ENCODE results near the gene ZDHHC12.

Gene ZDHHC12

DNA sequence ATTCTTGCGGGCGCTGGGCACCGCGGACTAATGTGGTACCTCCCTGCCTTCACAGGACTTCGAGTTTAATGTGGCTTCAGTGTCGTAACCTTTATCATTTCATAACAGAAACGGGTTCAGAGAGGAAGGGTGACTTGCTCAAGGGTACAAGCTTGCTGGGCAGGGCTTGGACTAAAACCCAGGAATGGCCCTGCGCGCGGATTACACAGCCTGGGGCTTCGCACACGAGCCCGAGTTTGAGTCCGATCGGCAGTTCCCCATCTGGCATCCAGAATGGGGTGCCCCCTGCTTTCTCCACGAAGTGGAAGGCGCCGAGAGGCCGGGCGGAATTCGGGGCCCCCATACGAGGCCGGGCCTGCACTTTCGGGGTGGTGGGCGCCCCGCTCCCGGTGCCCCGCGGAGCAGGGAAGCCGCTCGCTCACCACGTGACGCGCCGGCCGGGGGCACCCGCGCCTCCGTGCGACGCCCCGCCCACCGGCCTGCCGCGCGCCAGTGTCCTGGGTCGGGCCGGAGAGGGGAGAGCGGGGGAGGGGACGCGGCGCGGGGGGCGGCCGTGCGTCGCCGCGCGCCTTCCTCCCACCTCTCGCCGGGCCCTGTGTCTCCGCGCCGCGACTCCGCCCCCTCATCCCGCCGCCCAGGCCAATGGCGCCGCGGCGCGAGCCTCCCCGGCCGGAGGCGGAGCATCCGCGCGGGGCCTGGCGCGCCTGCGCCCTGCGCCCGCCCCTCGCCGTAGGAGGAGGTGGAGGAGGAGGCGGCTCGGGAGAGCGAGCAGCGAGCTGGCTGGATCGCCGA, 35.2 kb downstream of the ZDHHC12 start, which contains the start of gene SET:
SET (plus strand) TSS at position 722 of the 792 bp plus-strand sequence. CDS start 361 bp downstream, outside the sequence.
- Histone ChIP-seq H3K9ac (ENCODE audit: low read depth, low read length, poor library complexity) (peak within 1 kb of the TSS; percentile 94), H3K4me3 (ENCODE audit: low read length in 2 of 2) (peak within 1 kb of the TSS; percentile 89 to 99)
- no CpG with 5 or more reads among the region's 93 CpGs for WGBS, 2 donors (ENCODE audit: extremely low coverage in 2 of 2, insufficient read length in 2 of 2, insufficient replicate concordance in 1 of 2)

DNA sequence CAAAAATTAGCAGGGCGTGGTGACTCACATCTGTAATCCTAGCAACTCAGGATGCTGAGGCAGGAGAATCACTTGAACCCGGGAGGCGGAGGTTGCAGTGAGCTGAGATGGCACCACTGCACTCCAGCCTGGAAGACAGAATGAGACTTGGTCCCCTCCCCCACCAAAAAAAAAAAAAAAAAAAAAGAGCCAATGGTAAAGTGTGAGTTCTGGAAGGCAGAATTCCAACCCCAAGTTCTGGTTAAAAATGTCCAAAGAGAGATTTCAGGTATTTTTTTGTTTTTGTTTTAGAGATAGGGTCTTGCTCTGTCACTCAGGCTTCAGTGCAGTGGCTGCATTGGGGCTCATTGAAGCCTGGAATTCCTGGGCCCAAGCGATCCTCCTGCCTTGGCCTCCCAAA, 36.5 kb downstream of the ZDHHC12 start:
- H2AFZ ChIP-seq (ENCODE audit: low read length), result no peak overlapping the region
- no peak overlapping the region for H4K8ac ChIP-seq (ENCODE audit: low read depth, low read length)
- no peak overlapping the region for H3K14ac ChIP-seq (ENCODE audit: low read length)
- no peak overlapping the region for H3K4ac ChIP-seq (ENCODE audit: low read length)
- no CpG with 5 or more reads among the region's 4 CpGs for WGBS, 2 donors (ENCODE audit: extremely low coverage in 2 of 2, insufficient read length in 2 of 2, insufficient replicate concordance in 1 of 2)
- H2BK120ac ChIP-seq (ENCODE audit: low read depth, low read length), result no peak overlapping the region
- H2AK5ac ChIP-seq (ENCODE audit: low read depth, low read length), result no peak overlapping the region
- H3K4me3 ChIP-seq (ENCODE audit: low read length in 2 of 2), result no peak overlapping the region
- H3K27me3 ChIP-seq (ENCODE audit: control insufficient read depth in 3 of 3, insufficient read depth in 3 of 3, low read depth in 1 of 3, low read length in 3 of 3), result no peaks in the 10 kb centered on the region
- H3K79me1 ChIP-seq (ENCODE audit: low read depth, low read length), result peaks cover 2% of the 10 kb centered on the region
- H4K91ac ChIP-seq (ENCODE audit: low read depth, low read length, poor library complexity), result no peak overlapping the region
- peaks cover 15 to 32% of the 10 kb centered on the region in 2 donors for H3K4me1 ChIP-seq (ENCODE audit: control insufficient read depth in 2 of 2, insufficient read depth in 1 of 2, low read depth in 1 of 2, low read length in 2 of 2)
- no peak overlapping the region for H2BK12ac ChIP-seq (ENCODE audit: low read length)
- no peak overlapping the region for H3K4me2 ChIP-seq (ENCODE audit: insufficient read depth, low read length, poor library complexity, severe bottlenecking)
- no peak overlapping the region for H2BK15ac ChIP-seq (ENCODE audit: low read length)
- no peak overlapping the region for H3K18ac ChIP-seq (ENCODE audit: low read length)
- no peak for DNase-seq (ENCODE audit: low spot score)
- H3K36me3 ChIP-seq (replicated peaks in 1 of 2; ENCODE audit: control insufficient read depth in 2 of 2, insufficient read depth in 2 of 2, low read length in 2 of 2), result peaks cover 6 to 24% of the 10 kb centered on the region in 2 donors
- no peak overlapping the region for H2BK5ac ChIP-seq (ENCODE audit: low read length)
- no peak overlapping the region for H3K23ac ChIP-seq (ENCODE audit: low read depth, low read length, poor library complexity)
- no peak overlapping the region for H3K9ac ChIP-seq (ENCODE audit: low read depth, low read length, poor library complexity)
- H3K9me3 ChIP-seq (replicated peaks in 1 of 2; ENCODE audit: control insufficient read depth in 2 of 2, insufficient read depth in 1 of 2, low read depth in 1 of 2, low read length in 2 of 2), result no peaks in the 10 kb centered on the region
- H3K27ac ChIP-seq (replicated peaks; ENCODE audit: low read length), result no peak overlapping the region

More for the DNA sequence above, 35.2 kb downstream of the ZDHHC12 start, which contains the start of gene SET:
- Histone ChIP-seq H3K4me2 (ENCODE audit: insufficient read depth, low read length, poor library complexity, severe bottlenecking) (peak within 1 kb of the TSS; percentile 71), H2BK120ac (ENCODE audit: low read depth, low read length) (peak within 1 kb of the TSS; percentile 72), H2BK15ac (ENCODE audit: low read length) (no peak within 1 kb of the TSS), H3K27me3 (ENCODE audit: control insufficient read depth in 3 of 3, insufficient read depth in 3 of 3, low read depth in 1 of 3, low read length in 3 of 3) (no peaks in the 10 kb centered on the region), H2BK12ac (ENCODE audit: low read length) (no peak within 1 kb of the TSS), H3K18ac (ENCODE audit: low read length) (peak within 1 kb of the TSS; percentile 95), H4K91ac (ENCODE audit: low read depth, low read length, poor library complexity) (no peak within 1 kb of the TSS), H2AK5ac (ENCODE audit: low read depth, low read length) (peak within 1 kb of the TSS; percentile 98), H3K4me1 (ENCODE audit: control insufficient read depth in 2 of 2, insufficient read depth in 1 of 2, low read depth in 1 of 2, low read length in 2 of 2) (peaks cover 15 to 29% of the 10 kb centered on the region in 2 donors), H3K4ac (ENCODE audit: low read length) (no peak within 1 kb of the TSS), H3K27ac (replicated peaks; ENCODE audit: low read length) (peak within 1 kb of the TSS; percentile 91), H3K23ac (ENCODE audit: low read depth, low read length, poor library complexity) (peak within 1 kb of the TSS; percentile 98), H2AFZ (ENCODE audit: low read length) (peak within 1 kb of the TSS; percentile 89), H2BK5ac (ENCODE audit: low read length) (peak within 1 kb of the TSS; percentile 69), H3K36me3 (replicated peaks in 1 of 2; ENCODE audit: control insufficient read depth in 2 of 2, insufficient read depth in 2 of 2, low read length in 2 of 2) (peaks cover 11 to 36% of the 10 kb centered on the region in 2 donors), H3K79me1 (ENCODE audit: low read depth, low read length) (peaks cover 2% of the 10 kb centered on the region), H3K9me3 (replicated peaks in 1 of 2; ENCODE audit: control insufficient read depth in 2 of 2, insufficient read depth in 1 of 2, low read depth in 1 of 2, low read length in 2 of 2) (no peaks in the 10 kb centered on the region), H4K8ac (ENCODE audit: low read depth, low read length) (peak within 1 kb of the TSS; percentile 17), H3K14ac (ENCODE audit: low read length) (peak within 1 kb of the TSS; percentile 90)
- peak; percentile 95 for DNase-seq (ENCODE audit: low spot score)

DNA sequence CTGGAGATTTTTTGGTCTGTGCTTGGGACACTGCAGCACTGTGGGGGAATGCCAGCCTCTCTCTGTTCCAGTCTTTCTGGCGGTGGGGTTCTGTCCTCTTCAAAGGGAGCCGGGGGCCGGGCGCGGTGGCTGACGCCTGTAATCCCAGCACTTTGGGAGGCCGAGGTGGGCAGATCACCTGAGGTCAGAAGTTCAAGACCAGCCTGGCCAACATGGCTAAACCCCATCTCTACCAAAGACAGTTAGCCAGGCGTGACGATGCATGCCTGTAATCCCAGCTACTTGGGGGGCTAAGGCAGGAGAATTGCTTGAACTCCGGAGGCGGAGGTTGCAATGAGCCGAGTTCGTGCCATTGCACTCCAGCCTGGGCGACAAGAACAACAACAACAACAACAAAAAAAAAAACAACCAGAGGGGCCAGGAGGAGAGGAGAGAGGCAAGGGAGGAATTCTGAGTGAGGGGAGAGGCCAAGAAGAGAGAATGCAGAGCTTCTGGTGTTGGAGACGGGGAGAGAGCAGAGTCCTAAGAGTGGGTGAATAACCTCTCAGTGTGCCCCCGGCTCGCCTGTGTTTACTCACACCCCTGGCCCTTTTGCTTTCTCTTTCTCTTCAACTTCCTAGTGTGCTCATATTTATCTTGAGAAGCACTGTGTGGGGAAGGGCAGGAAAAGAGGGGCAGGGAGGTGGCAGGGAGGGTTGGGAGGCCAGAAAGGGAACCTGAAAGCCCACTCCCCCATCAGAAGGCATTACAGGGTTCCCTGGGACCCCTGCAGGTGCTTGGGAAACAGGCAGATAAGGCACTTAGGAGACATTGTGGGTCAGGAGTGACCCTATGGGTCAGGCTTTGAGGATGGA, 38.1 kb downstream of the ZDHHC12 start:
- Histone ChIP-seq H3K9me3 (replicated peaks in 1 of 2; ENCODE audit: control insufficient read depth in 2 of 2, insufficient read depth in 1 of 2, low read depth in 1 of 2, low read length in 2 of 2) (no peaks in the 10 kb centered on the region), H3K36me3 (replicated peaks in 1 of 2; ENCODE audit: control insufficient read depth in 2 of 2, insufficient read depth in 2 of 2, low read length in 2 of 2) (peaks cover 0 to 8% of the 10 kb centered on the region in 2 donors), H3K4ac (ENCODE audit: low read length) (no peak overlapping the region), H2BK15ac (ENCODE audit: low read length) (peak overlapping the region; percentile 63), H4K91ac (ENCODE audit: low read depth, low read length, poor library complexity) (no peak overlapping the region), H3K79me1 (ENCODE audit: low read depth, low read length) (peaks cover 2% of the 10 kb centered on the region), H2AFZ (ENCODE audit: low read length) (no peak overlapping the region), H3K9ac (ENCODE audit: low read depth, low read length, poor library complexity) (no peak overlapping the region), H2BK5ac (ENCODE audit: low read length) (no peak overlapping the region), H2AK5ac (ENCODE audit: low read depth, low read length) (peak overlapping the region; percentile 93), H3K4me3 (ENCODE audit: low read length in 2 of 2) (peak overlapping the region in 1 of 2 donors; percentile 65), H3K18ac (ENCODE audit: low read length) (no peak overlapping the region), H3K14ac (ENCODE audit: low read length) (no peak overlapping the region), H2BK12ac (ENCODE audit: low read length) (no peak overlapping the region), H3K27ac (replicated peaks; ENCODE audit: low read length) (no peak overlapping the region), H3K27me3 (ENCODE audit: control insufficient read depth in 3 of 3, insufficient read depth in 3 of 3, low read depth in 1 of 3, low read length in 3 of 3) (no peaks in the 10 kb centered on the region), H3K4me1 (ENCODE audit: control insufficient read depth in 2 of 2, insufficient read depth in 1 of 2, low read depth in 1 of 2, low read length in 2 of 2) (peaks cover 15 to 24% of the 10 kb centered on the region in 2 donors), H3K4me2 (ENCODE audit: insufficient read depth, low read length, poor library complexity, severe bottlenecking) (no peak overlapping the region), H2BK120ac (ENCODE audit: low read depth, low read length) (no peak overlapping the region), H3K23ac (ENCODE audit: low read depth, low read length, poor library complexity) (no peak overlapping the region), H4K8ac (ENCODE audit: low read depth, low read length) (no peak overlapping the region)
- DNase-seq (ENCODE audit: low spot score), result no peak
- no CpG with 5 or more reads among the region's 17 CpGs for WGBS, 2 donors (ENCODE audit: extremely low coverage in 2 of 2, insufficient read length in 2 of 2, insufficient replicate concordance in 1 of 2)

Measured in neuronal stem cell (in vitro differentiated cells).